ENCODE measurements around the gene RBL2. TPM values are rescaled to one million over a fixed set of nuclear protein-coding genes. Genes with fewer than 3 reads are reported as not detected.

The RBL2 gene
- polyA plus RNA-seq, 1 donor (not counting 4 experiments of a cell fraction or from before 2014, with no cell fraction given), result 44.6 TPM

GRCh38 chr16:53415504-53415903 lies 18.8 kb upstream of the RBL2 start:
- H3K27me3 ChIP-seq (ENCODE audit: control insufficient read depth, extremely low read depth, insufficient read depth, low read length), result no peaks in the 10 kb centered on the region
- dilution Hi-C loops (cut with MboI; ENCODE audit: extremely low pct_ligation_motif_present, low sequenced_read_pairs), result no loop called here
- H3K4me3 ChIP-seq (ENCODE audit: control insufficient read depth in 2 of 3, extremely low read depth in 1 of 3, insufficient read depth in 2 of 3, low read depth in 1 of 3, low read length in 3 of 3), result no peak overlapping the region
- no peaks in the 10 kb centered on the region for H4K20me1 ChIP-seq (ENCODE audit: control insufficient read depth, extremely low read depth, insufficient read depth, low read length)
- TF ChIP-seq CTCF (optimal IDR thresholded peaks at IDR 0.05 in 1 of 3, IDR thresholded peaks at IDR 0.05 in 1 of 3, conservative IDR thresholded peaks at IDR 0.05 in 1 of 3; ENCODE audit: extremely low read depth in 1 of 3, insufficient read depth in 2 of 3, low read length in 3 of 3) (peak in 1 of 3 experiments; percentile 37), EZH2 (IDR thresholded peaks at IDR 0.05; ENCODE audit: low read length) (no peak)
- H3K9me1 ChIP-seq (ENCODE audit: control insufficient read depth, extremely low read depth, insufficient read depth, low read length), result no peaks in the 10 kb centered on the region
- H3K4me2 ChIP-seq (ENCODE audit: control insufficient read depth, extremely low read depth, insufficient read depth, low read depth, low read length), result peak overlapping the region; percentile 14
- no peaks in the 10 kb centered on the region for H3K79me2 ChIP-seq (ENCODE audit: control insufficient read depth, insufficient read depth, low read length)
- H3K36me3 ChIP-seq (ENCODE audit: control insufficient read depth in 2 of 2, extremely low read depth in 1 of 2, insufficient read depth in 2 of 2, low read length in 2 of 2), result no peaks in the 10 kb centered on the region
- no peak for FAIRE-seq
- H2AFZ ChIP-seq (ENCODE audit: control insufficient read depth, low read length), result no peak overlapping the region
- peaks cover 3% of the 10 kb centered on the region for H3K4me1 ChIP-seq (ENCODE audit: control insufficient read depth, extremely low read depth, insufficient read depth, low read length)
- H3K27ac ChIP-seq (ENCODE audit: control insufficient read depth, insufficient read depth, low read length), result no peak overlapping the region
- no peak overlapping the region for H3K9ac ChIP-seq (ENCODE audit: control insufficient read depth, extremely low read depth, insufficient read depth, low read length)
- DNase-seq (ENCODE audit: low read depth, low spot score), result no peak
- no peaks in the 10 kb centered on the region for H3K9me3 ChIP-seq (ENCODE audit: control insufficient read depth, low read depth, low read length)

- Histone ChIP-seq H3K27me3 (ENCODE audit: control insufficient read depth, extremely low read depth, insufficient read depth, low read length) (no peaks in the 10 kb centered on the region), H3K9me1 (ENCODE audit: control insufficient read depth, extremely low read depth, insufficient read depth, low read length) (no peaks in the 10 kb centered on the region), H3K4me2 (ENCODE audit: control insufficient read depth, extremely low read depth, insufficient read depth, low read depth, low read length) (no peak overlapping the region), H3K4me3 (ENCODE audit: control insufficient read depth in 2 of 3, extremely low read depth in 1 of 3, insufficient read depth in 2 of 3, low read depth in 1 of 3, low read length in 3 of 3) (no peak overlapping the region), H3K27ac (ENCODE audit: control insufficient read depth, insufficient read depth, low read length) (no peak overlapping the region), H3K79me2 (ENCODE audit: control insufficient read depth, insufficient read depth, low read length) (no peaks in the 10 kb centered on the region), H2AFZ (ENCODE audit: control insufficient read depth, low read length) (no peak overlapping the region), H3K9ac (ENCODE audit: control insufficient read depth, extremely low read depth, insufficient read depth, low read length) (no peak overlapping the region), H3K9me3 (ENCODE audit: control insufficient read depth, low read depth, low read length) (no peaks in the 10 kb centered on the region), H3K4me1 (ENCODE audit: control insufficient read depth, extremely low read depth, insufficient read depth, low read length) (peaks cover 3% of the 10 kb centered on the region), H3K36me3 (ENCODE audit: control insufficient read depth in 2 of 2, extremely low read depth in 1 of 2, insufficient read depth in 2 of 2, low read length in 2 of 2) (no peaks in the 10 kb centered on the region), H4K20me1 (ENCODE audit: control insufficient read depth, extremely low read depth, insufficient read depth, low read length) (no peaks in the 10 kb centered on the region)
- dilution Hi-C loops (cut with MboI; ENCODE audit: extremely low pct_ligation_motif_present, low sequenced_read_pairs), result no loop called here
- no peak for TF ChIP-seq CTCF (optimal IDR thresholded peaks at IDR 0.05 in 1 of 3, IDR thresholded peaks at IDR 0.05 in 1 of 3, conservative IDR thresholded peaks at IDR 0.05 in 1 of 3; ENCODE audit: extremely low read depth in 1 of 3, insufficient read depth in 2 of 3, low read length in 3 of 3)
- no peak for TF ChIP-seq EZH2 (IDR thresholded peaks at IDR 0.05; ENCODE audit: low read length)
- DNase-seq (ENCODE audit: low read depth, low spot score) (no peak), FAIRE-seq (no peak)
These were observed 17.3 kb upstream of the RBL2 start for GRCh38 chr16:53417011-53417410.
